ENCODE data around the gene KRT2. TPM values are rescaled to one million over a fixed set of nuclear protein-coding genes. Genes with fewer than 3 reads are reported as not detected.

The KRT2 gene
- total RNA-seq, 1 donor from 2014 or later, result not detected

DNA sequence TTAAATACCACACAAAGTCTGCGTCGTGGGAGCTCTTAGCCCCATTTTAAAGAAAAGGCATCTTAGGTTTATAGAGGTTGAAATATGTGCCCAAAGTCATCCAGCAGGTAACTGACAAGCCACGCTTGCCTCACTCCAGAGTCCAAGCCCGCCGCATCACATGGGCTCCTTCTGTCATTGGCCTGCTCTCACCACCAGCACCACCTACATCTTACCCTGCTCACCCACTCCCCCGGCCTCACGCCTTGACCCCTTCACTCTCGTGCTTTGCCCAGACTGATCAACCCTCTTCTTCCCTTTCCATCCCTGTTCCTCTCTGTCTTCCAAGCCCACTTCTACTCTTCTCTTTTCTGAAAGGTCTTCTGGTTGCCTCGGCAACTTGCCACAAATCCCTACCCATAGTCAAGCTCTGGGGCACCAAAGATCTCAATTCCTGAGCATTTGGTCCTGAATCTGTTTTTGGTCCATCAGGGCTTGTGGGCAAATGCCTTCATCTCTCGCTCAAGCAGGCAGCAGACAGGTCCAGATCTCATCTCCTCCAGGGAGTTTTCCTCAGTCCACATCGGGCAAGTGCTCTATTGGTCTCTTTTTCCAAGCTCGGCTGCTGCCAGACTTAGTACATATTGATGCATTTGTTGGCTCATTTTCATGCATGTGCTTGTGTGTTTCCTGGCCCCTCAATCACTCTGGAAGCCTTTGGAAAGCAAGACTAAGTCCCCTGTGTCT, 31.7 kb upstream of the KRT2 start:
- H3K79me2 ChIP-seq (ENCODE audit: insufficient read depth, low read length), result no peaks in the 10 kb centered on the region
- H2AFZ ChIP-seq (ENCODE audit: low read depth, low read length), result no peak overlapping the region
- H3K36me3 Mint-ChIP-seq (ENCODE audit: low read depth, unreplicated experiment), result no peaks in the 10 kb centered on the region
- peaks cover 28% of the 10 kb centered on the region for H3K27me3 ChIP-seq (ENCODE audit: insufficient read depth, low read length)
- H3K27ac ChIP-seq (ENCODE audit: low read depth, low read length), result no peak overlapping the region
- no peak overlapping the region for H3K9ac ChIP-seq (ENCODE audit: low read length)
- H3K27me3 Mint-ChIP-seq (ENCODE audit: low read depth, unreplicated experiment), result peaks cover 87% of the 10 kb centered on the region
- H3K36me3 ChIP-seq (ENCODE audit: insufficient read depth, low read length), result no peaks in the 10 kb centered on the region
- no peaks in the 10 kb centered on the region for H3K4me1 ChIP-seq (ENCODE audit: insufficient read depth, low read length)
- no peak overlapping the region for H3K4me3 ChIP-seq (ENCODE audit: insufficient read depth, low read depth, low read length)
- TF ChIP-seq EZH2 (IDR thresholded peaks at IDR 0.05; ENCODE audit: insufficient read depth, low read length), result no peak
- TF ChIP-seq, protein P1, sequence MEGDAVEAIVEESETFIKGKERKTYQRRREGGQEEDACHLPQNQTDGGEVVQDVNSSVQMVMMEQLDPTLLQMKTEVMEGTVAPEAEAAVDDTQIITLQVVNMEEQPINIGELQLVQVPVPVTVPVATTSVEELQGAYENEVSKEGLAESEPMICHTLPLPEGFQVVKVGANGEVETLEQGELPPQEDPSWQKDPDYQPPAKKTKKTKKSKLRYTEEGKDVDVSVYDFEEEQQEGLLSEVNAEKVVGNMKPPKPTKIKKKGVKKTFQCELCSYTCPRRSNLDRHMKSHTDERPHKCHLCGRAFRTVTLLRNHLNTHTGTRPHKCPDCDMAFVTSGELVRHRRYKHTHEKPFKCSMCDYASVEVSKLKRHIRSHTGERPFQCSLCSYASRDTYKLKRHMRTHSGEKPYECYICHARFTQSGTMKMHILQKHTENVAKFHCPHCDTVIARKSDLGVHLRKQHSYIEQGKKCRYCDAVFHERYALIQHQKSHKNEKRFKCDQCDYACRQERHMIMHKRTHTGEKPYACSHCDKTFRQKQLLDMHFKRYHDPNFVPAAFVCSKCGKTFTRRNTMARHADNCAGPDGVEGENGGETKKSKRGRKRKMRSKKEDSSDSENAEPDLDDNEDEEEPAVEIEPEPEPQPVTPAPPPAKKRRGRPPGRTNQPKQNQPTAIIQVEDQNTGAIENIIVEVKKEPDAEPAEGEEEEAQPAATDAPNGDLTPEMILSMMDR (IDR thresholded peaks at IDR 0.05; ENCODE audit: insufficient read depth, low read depth, low read length), result no peak
- no peak overlapping the region for H3K27ac Mint-ChIP-seq (ENCODE audit: unreplicated experiment)
- H3K9me3 Mint-ChIP-seq (ENCODE audit: unreplicated experiment), result peaks cover 3% of the 10 kb centered on the region
- FAIRE-seq (no peak), DNase-seq (ENCODE audit: low read depth) (no peak)
- no peak overlapping the region for H3K4me3 Mint-ChIP-seq (ENCODE audit: unreplicated experiment)
- peaks cover 6% of the 10 kb centered on the region for H3K4me1 Mint-ChIP-seq (ENCODE audit: low read depth, unreplicated experiment)
- H4K20me1 ChIP-seq (ENCODE audit: insufficient read depth, low read length), result no peaks in the 10 kb centered on the region
- H3K4me2 ChIP-seq (ENCODE audit: low read length), result no peak overlapping the region
- no peaks in the 10 kb centered on the region for H3K9me3 ChIP-seq (ENCODE audit: insufficient read depth, low read depth, low read length)

DNA sequence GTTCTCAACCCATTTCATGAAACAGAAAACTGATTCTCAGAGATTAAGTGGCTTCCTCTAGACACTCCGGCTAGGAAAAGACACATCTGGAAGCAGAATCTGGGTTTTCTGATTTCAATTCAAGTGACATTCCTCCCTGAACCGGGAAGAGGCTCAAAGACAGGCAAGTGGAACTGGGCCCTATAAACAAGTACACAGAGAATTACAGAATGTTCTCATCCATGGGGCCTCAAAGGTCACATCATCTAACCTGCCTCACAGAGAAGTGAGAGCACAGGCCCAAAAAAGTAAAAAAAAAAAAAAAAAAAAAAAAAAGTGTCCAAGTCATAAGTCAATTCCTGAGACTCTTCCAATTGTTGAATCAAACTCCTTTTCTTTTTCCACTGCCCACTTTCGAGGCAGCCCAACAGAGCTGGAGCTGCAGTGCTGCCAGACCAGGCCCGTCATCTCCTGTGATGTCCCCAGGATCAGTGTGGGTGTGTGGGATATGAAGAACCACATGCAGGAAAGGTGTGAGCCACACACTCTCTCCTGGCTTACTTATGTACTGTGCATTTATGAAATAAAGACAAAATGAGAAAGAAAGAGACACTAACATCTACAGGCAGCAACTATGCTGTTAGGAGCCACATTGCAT, 31.0 kb upstream of the KRT2 start:
- no peak for FAIRE-seq

More for the DNA sequence above, 31.0 kb upstream of the KRT2 start:
- Histone ChIP-seq H3K27ac (ENCODE audit: low read depth, low read length) (no peak overlapping the region), H3K4me1 (ENCODE audit: insufficient read depth, low read length) (no peaks in the 10 kb centered on the region), H3K79me2 (ENCODE audit: insufficient read depth, low read length) (no peaks in the 10 kb centered on the region), H4K20me1 (ENCODE audit: insufficient read depth, low read length) (no peaks in the 10 kb centered on the region), H3K9me3 (ENCODE audit: insufficient read depth, low read depth, low read length) (no peaks in the 10 kb centered on the region), H3K4me3 (ENCODE audit: insufficient read depth, low read depth, low read length) (no peak overlapping the region), H3K36me3 (ENCODE audit: insufficient read depth, low read length) (no peaks in the 10 kb centered on the region), H3K27me3 (ENCODE audit: insufficient read depth, low read length) (peaks cover 30% of the 10 kb centered on the region), H3K9ac (ENCODE audit: low read length) (no peak overlapping the region), H2AFZ (ENCODE audit: low read depth, low read length) (no peak overlapping the region), H3K4me2 (ENCODE audit: low read length) (no peak overlapping the region)
- TF ChIP-seq, protein P1 (IDR thresholded peaks at IDR 0.05; ENCODE audit: insufficient read depth, low read depth, low read length), result no peak
- TF ChIP-seq EZH2 (IDR thresholded peaks at IDR 0.05; ENCODE audit: insufficient read depth, low read length), result no peak
- Mint-ChIP-seq H3K4me1 (ENCODE audit: low read depth, unreplicated experiment) (peaks cover 4% of the 10 kb centered on the region), H3K9me3 (ENCODE audit: unreplicated experiment) (peaks cover 3% of the 10 kb centered on the region), H3K4me3 (ENCODE audit: unreplicated experiment) (no peak overlapping the region), H3K27me3 (ENCODE audit: low read depth, unreplicated experiment) (peaks cover 87% of the 10 kb centered on the region), H3K27ac (ENCODE audit: unreplicated experiment) (no peak overlapping the region), H3K36me3 (ENCODE audit: low read depth, unreplicated experiment) (no peaks in the 10 kb centered on the region)
- no peak for DNase-seq (ENCODE audit: low read depth)

Data from astrocyte (in vitro differentiated cells and primary cell).